Mucosa of descending colon (tissue), 3 donors: Measurements from ENCODE around the gene SAP30BP. TPM values are rescaled to one million over a fixed set of nuclear protein-coding genes. Genes with fewer than 3 reads are reported as not detected.

Experiments used
- ATAC-seq: fragments of 200-7000 bp; cut with Tn5 transposase; one replicate; pipeline ENCODE4 v1.9.1; 2020; ENCODE audit warnings: mild to moderate bottlenecking, moderate library complexity
- DNase-seq, 3 donors: peaks; one replicate each; pipeline ENCODE4 v3.0.0-alpha.2; 2020
- H3K36me3 ChIP-seq: fragments of 200-600 bp; one replicate; pipeline ENCODE4 v1.8.0; 2021; ENCODE audit warnings: low read depth, mild to moderate bottlenecking
- H3K4me1 ChIP-seq: fragments of 200-600 bp; one replicate; pipeline ENCODE4 v1.8.0; 2021; ENCODE audit warnings: low read depth, mild to moderate bottlenecking
- H3K4me3 ChIP-seq: fragments of 200-600 bp; one replicate; pipeline ENCODE4 v1.8.0; 2021; ENCODE audit warnings: mild to moderate bottlenecking
- H3K9me3 ChIP-seq: fragments of 200-600 bp; one replicate; pipeline ENCODE4 v1.8.0; 2021; ENCODE audit warnings: mild to moderate bottlenecking
- intact Hi-C, 2 donors: fragments of 100-400 bp; cut with DNase I in 1 of 2; cut with micrococcal nuclease in 1 of 2; formaldehyde crosslinking; loops; one replicate each; pipeline versions ENCODE4 v1.11.0 to v1.11.1; 2022; cut with DNase I, micrococcal nuclease
- total RNA-seq, 3 donors: library from RNA; stranded (reverse); fragmentation: NEBNext Ultra II Directional in 2 of 3; extraction: Animal tissue kit (Norgen Biotek cat#: 25700) in 2 of 3; gene quantifications; one replicate each; pipeline versions ENCODE4 v1.2.1 to v1.2.4, GENCODE V29; 2021 to 2023
- TF ChIP-seq, protein P1 (sequence below): fragments of 200-600 bp; IDR thresholded peaks from one replicate; pipeline ENCODE4 v1.8.0; 2022; ENCODE audit warnings: antibody characterized with exemption, mild to moderate bottlenecking
- donor health status: DM: no; HTN: no; CAD: no; lungs with moderate emphysema.
- donor health status: DM: no; HTN: no; CAD: no.
- donor health status: DM: no; HTN: yes; CAD: no.

The SAP30BP gene
- total RNA-seq, 3 donors from 2014 or later: 76.5 to 83.8 (median 76.9) TPM

DNA sequence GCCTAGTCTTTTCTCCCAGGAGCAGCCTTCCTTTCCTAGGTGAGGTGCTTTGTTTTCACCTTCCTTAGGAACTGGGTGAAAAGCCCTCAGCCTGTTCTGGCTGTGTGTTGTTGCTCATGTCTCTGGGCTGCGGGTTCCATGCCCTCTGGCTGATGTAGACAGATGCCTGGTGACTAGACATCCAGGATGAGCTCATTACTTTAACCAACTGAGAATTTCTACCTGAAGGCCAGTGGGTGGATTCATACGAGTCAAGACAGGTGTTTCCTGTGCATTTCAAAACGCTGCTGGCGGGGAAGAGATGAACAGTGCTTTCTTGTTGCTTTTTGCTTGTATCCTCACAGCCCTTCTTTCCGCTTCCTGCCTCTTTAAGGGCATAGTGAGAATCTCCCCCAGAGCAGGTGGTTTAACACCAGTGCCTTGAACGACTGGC lies 22.3 kb downstream of the SAP30BP start:
- Histone ChIP-seq H3K4me3 (no peak overlapping the region), H3K9me3 (no peaks in the 10 kb centered on the region), H3K36me3 (no peaks in the 10 kb centered on the region), H3K4me1 (peaks cover 13% of the 10 kb centered on the region)
- intact Hi-C loops: no loop called here
- TF ChIP-seq, protein P1, sequence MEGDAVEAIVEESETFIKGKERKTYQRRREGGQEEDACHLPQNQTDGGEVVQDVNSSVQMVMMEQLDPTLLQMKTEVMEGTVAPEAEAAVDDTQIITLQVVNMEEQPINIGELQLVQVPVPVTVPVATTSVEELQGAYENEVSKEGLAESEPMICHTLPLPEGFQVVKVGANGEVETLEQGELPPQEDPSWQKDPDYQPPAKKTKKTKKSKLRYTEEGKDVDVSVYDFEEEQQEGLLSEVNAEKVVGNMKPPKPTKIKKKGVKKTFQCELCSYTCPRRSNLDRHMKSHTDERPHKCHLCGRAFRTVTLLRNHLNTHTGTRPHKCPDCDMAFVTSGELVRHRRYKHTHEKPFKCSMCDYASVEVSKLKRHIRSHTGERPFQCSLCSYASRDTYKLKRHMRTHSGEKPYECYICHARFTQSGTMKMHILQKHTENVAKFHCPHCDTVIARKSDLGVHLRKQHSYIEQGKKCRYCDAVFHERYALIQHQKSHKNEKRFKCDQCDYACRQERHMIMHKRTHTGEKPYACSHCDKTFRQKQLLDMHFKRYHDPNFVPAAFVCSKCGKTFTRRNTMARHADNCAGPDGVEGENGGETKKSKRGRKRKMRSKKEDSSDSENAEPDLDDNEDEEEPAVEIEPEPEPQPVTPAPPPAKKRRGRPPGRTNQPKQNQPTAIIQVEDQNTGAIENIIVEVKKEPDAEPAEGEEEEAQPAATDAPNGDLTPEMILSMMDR: no peak
- peak in 1 of 3 donors; percentile 11 for DNase-seq
- ATAC-seq: peak; percentile 3

DNA sequence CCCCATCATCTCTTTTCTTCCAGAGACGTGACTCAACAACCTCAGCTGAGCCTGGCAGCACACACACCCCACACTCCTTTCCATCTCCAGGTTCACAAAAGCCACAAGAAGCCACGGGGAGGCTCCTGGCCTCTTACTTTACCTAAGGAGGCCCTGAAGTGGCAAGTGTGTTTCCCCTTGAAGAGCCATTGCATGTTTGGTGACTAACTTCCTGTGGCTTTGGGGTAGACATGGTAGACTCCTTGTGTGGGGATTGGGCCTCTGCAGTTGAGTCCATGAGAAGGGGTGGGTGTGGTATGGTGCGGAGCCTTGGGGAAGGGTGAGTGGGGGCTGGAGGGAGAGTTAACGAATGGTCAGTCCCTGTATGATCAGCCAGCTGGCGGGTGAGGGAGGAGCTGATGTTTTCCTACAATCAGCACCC lies 24.2 kb downstream of the SAP30BP start:
- TF ChIP-seq, protein P1: no peak
- Histone ChIP-seq H3K9me3 (no peaks in the 10 kb centered on the region), H3K4me1 (peaks cover 18% of the 10 kb centered on the region), H3K36me3 (no peaks in the 10 kb centered on the region), H3K4me3 (no peak overlapping the region)
- ATAC-seq: no peak
- intact Hi-C loops: no loop called here
- DNase-seq: peak in 1 of 3 donors; percentile 14

DNA sequence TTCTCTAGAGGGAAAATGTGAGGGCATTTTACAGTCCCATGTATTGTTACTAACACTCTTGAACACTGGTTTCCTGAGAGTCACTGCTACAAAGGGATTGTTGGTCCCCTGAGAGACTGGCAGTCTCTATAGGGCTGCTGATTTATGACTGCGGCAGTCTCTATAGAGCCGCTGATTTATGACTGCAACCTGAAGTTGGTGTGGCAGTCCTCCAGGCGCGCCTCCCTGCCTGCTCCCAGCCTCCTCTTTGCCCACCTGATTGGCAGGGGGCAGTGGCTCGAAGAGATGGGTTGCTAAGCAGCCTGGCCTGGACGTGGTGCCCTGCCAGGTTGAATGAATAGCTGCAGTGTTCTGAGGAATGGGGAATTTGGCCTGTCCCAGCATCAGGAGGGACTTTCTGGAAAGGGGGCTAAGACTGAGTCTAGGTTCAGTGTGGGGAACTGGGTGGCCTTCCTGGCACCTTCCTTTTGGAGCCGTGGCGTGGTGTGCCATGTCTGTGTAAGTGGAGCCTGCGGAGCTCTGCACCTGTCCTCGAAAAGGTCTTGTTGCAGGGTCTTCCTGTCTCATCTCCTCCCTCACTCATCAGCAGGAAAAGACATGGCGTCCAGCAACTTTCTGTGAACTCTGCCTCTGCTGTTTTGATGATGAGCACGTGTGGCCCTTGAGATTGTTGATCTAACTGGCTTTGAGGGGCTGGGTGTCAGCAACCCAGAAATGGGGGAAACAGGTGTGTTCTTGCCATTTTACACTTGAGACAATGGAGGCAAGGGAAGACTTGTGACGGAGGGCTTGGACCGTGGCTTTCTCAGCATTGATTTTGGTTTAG lies 24.9 kb downstream of the SAP30BP start:
- peak; percentile 45 for ATAC-seq
- intact Hi-C loops: no loop called here
- TF ChIP-seq, protein P1: no peak
- H3K9me3 ChIP-seq: no peaks in the 10 kb centered on the region
- no peak overlapping the region for H3K4me3 ChIP-seq
- peak in 1 of 3 donors; percentile 40 for DNase-seq
- H3K4me1 ChIP-seq: peaks cover 22% of the 10 kb centered on the region
- no peaks in the 10 kb centered on the region for H3K36me3 ChIP-seq

DNA sequence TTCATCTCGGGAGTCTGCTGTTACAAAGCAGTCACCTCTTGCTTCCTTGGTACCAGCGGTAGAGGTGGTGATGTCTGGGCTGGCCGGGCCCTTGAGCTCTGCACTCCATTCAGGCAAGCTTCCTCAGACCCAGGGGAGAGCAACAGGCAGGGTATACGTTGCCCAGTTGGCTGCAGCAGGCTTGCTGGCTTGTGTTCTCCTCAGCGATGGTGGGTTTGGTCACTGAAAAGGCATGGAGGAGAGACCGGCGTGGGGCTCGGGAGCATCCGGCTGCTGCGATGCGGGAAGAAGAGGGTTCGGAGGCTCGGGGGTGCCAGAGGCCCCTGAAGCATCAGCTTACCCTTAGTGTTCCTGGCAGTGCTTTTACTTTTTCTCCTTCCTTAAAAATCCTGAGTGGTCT lies 25.8 kb downstream of the SAP30BP start:
- ATAC-seq (no peak), DNase-seq (peak in 1 of 3 donors; percentile 18)
- TF ChIP-seq, protein P1: no peak
- no peaks in the 10 kb centered on the region for H3K9me3 ChIP-seq
- intact Hi-C loops: no loop called here
- H3K4me1 ChIP-seq: peaks cover 32% of the 10 kb centered on the region
- H3K36me3 ChIP-seq: no peaks in the 10 kb centered on the region
- no peak overlapping the region for H3K4me3 ChIP-seq

DNA sequence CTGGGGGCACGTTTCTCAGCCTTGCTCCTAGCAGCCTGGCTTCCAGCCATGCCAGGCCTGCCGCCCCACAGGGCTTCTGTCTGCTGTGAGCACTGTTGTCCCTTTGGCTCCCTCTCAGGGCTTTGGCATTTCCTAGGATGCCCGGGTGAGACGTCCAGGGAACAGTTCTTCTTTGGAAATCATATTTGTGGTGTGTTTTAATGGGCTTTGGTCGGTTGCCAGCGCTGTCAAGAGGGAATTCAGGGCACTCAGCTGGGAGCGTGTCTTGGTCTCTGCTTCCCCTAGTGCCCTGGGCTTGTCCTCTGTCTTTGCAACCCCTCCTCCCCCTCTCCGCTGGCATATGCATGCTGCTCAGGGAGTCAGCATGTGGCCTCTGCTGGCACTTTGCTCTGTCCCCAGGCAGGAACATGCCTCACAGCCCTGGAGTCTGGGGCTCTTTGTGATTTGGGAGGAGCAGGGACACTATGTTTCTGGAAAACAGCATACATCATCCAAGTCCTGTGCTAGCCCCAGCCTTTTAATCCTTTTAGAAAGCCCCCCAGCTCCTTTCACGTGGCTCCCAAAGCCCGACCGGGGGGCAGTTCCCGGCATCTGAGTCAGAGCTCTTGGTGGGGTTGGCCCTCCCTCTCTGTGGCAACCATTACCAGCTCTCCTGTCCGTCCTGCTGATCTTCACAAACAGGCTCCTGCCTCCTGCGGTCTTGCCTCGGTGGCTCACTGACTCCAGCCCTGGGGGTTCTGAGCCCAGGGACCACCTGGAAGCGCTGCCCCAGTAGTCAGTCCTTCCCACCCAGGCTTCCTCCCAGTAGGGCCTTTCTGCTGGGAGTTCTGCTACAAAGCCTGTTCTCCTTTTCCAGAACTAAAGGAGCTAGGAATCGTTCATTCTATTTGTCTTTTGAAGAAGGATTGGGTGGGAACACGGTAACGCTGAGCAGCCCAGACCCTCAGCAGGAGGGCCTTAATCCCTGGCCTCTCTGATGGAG lies 26.7 kb downstream of the SAP30BP start:
- Histone ChIP-seq H3K4me3 (no peak overlapping the region), H3K9me3 (no peaks in the 10 kb centered on the region), H3K4me1 (peaks cover 32% of the 10 kb centered on the region), H3K36me3 (no peaks in the 10 kb centered on the region)
- intact Hi-C loops: no loop called here
- DNase-seq: peak in 2 of 3 donors; percentile 44
- TF ChIP-seq, protein P1: no peak
- no peak for ATAC-seq
